GM21619 (cell line): ENCODE results near the gene GYG2.

ENCODE experiments used
- ATAC-seq: cut with Tn5 transposase; IDR thresholded peaks from one replicate; pipeline ENCODE4 v1.9.1; 2021; ENCODE audit not compliant: unreplicated experiment

The GYG2 gene

GRCh38 chrX:2812161-2812907, 16.4 kb upstream of the GYG2 start:
- ATAC-seq = peak; percentile 65

GRCh38 chrX:2817036-2817435, 11.7 kb upstream of the GYG2 start:
- no peak for ATAC-seq

GRCh38 chrX:2819345-2820135, 9.2 kb upstream of the GYG2 start:
- ATAC-seq = no peak

GRCh38 chrX:2820136-2820771, 8.5 kb upstream of the GYG2 start:
- no peak for ATAC-seq

- no peak for ATAC-seq
Observed at GRCh38 chrX:2823795-2824386, 4.8 kb upstream of the GYG2 start.

- no peak for ATAC-seq
Observed at GRCh38 chrX:2824886-2825285, 3.8 kb upstream of the GYG2 start.

- no peak for ATAC-seq
Observed at GRCh38 chrX:2828959-2829411, 255 bp downstream of the GYG2 start.

- no peak for ATAC-seq
Observed at GRCh38 chrX:2829469-2830246, 928 bp downstream of the GYG2 start.

- ATAC-seq = no peak
Observed at GRCh38 chrX:2831471-2832228, 2.9 kb downstream of the GYG2 start.

- no peak for ATAC-seq
Observed at GRCh38 chrX:2837961-2838360, 9.2 kb downstream of the GYG2 start.

- ATAC-seq = no peak
Observed at GRCh38 chrX:2840961-2841360, 12.2 kb downstream of the GYG2 start.

GRCh38 chrX:2841537-2841936, 12.8 kb downstream of the GYG2 start:
- ATAC-seq = no peak

GRCh38 chrX:2846992-2847391, 18.3 kb downstream of the GYG2 start:
- no peak for ATAC-seq

- ATAC-seq = no peak
Observed at GRCh38 chrX:2848871-2849301, 20.2 kb downstream of the GYG2 start.

GRCh38 chrX:2854918-2855317, 26.2 kb downstream of the GYG2 start:
- no peak for ATAC-seq

GRCh38 chrX:2855761-2856160, 27.0 kb downstream of the GYG2 start:
- no peak for ATAC-seq

- no peak for ATAC-seq
Observed at GRCh38 chrX:2857566-2857965, 28.8 kb downstream of the GYG2 start.

- no peak for ATAC-seq
Observed at GRCh38 chrX:2859197-2859797, 30.6 kb downstream of the GYG2 start.

GRCh38 chrX:2862404-2862803, 33.7 kb downstream of the GYG2 start:
- ATAC-seq = no peak

- ATAC-seq = no peak
Observed at GRCh38 chrX:2863646-2864045, 34.9 kb downstream of the GYG2 start.
